ENCODE measurements around the gene KDM6A.
"Not testable (repeated sequence)": the region's sequence is repeated elsewhere in the genome, so short reads cannot be mapped to it uniquely, and the experiment has no call there.

Gene KDM6A

DNA sequence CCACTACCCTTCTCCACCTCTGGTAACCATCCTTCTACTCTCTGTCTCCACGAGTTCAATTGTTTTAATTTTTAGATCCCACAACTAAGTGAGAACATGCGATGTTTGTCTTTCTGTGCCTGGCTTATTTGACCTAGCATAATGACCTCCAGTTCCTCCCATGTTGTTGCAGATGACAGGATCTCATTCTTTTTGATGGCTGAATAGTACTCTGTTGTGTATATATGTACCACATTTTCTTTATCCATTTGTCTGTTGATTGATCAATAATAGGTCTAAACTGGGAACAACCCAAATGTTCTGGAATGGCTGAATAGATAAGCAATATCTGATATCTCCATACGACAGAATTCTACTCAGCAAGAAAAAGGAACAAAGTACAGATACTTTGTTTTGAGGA lies 260.5 kb downstream of the KDM6A start:
- no peak for DNase-seq

DNA sequence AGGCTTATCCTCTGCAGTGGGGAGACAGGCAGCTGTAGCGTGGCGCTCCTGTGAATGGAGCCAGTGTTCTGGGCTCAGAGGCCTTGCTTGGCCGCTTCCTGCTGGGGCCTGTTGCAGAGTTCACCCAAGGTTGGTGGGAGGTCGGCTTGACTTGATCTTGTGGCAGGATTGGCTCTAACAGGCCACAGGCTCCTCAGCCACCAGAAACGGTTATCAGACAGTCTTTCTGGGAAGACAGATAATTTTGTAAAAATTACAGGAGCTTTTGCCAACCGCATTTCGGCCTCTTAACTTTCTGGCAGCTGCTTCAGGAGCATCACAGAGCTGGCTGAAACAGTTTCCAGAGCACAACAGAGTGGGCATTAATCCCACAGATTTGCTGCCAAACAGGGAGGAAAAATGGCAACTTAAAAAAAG lies 261.3 kb downstream of the KDM6A start:
- no peak for DNase-seq

DNA sequence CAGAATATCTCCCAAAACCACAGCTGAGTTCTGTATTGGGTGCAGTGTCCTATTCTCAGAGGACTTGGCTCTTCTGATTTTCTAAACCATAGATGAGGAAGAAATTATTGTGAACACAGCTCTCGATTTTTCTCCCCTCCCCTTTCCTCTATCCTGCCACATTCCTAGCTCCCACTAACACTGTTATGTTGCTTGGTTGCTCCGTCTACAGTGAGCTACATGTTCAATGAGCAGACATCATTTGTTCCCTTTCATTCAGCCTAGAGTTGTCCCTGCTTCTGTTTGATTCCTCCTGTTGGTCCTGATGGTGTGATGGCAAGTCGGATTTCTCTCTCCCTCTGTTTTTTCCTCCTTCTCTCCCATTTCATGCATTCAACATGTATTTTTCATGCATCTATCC lies 261.8 kb downstream of the KDM6A start:
- no peak for DNase-seq

DNA sequence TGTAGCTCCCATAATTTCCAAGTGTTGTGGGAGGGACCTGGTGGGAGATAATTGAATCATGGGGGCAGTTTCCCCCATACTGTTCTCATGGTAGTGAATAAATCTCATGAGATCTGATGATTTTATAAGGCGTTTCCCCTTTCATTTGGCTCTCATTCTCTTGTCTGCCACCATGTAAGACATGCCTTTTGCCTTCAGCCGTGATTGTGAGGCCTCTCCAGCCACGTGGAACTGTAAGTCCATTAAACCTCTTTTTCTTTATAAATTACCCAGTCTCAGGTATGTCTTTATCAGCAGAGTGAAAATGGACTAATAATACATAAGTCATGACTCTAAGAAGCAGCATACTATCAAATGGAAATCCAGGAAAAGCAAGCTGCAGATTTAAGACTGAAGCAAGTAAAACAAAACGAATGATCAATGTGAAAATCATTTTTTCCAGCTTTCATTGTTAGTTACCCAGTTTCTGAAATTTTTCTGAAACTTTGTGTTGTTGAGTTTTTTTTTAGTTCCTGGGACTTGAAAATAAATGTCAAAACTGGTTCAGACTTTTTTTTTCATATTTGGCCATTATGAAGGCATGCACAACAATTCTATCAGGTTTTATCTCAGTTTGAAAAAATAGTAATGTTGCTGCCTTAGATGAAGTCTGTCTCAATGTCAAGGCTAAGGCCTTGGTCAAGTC lies 262.5 kb downstream of the KDM6A start:
- DNase-seq, result not testable (repeated sequence)

DNA sequence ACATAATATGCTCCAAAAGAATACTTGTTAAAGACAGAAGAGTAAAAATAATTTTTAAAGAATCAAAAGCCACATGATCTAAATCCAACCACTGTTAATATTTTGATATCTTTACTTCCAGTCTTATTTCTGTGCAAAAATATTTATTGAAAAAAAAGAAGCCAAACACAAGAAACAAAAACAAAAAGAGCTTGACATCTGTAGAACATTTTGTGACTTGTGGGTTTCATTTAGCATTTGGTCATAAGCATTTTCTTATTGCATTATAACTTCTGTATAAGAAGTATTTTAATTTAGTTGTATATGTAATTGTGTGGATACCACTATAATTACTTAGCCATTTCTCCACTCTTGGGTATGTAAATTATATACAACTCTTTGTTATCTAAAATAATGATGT lies 264.5 kb downstream of the KDM6A start:
- DNase-seq, result no peak

DNA sequence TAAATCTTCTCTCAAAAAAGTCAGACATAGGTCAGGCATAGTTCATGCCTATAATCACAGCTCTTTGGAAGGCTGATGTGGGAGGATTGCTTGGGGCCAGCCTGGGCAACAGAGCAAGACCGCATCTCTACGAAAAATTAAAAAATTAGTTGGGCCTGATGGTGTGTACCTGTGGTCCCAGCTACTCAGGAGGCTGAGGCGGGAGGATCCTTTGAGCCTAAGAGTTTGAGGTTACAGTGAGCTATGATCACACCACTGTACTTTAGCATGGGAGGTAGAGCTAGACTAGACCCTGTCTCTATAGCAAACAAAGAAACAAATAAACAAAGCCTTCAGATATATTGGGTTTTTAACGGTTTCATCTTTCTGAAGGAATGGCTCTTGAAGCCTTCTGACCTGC lies 265.5 kb downstream of the KDM6A start:
- no peak for DNase-seq

DNA sequence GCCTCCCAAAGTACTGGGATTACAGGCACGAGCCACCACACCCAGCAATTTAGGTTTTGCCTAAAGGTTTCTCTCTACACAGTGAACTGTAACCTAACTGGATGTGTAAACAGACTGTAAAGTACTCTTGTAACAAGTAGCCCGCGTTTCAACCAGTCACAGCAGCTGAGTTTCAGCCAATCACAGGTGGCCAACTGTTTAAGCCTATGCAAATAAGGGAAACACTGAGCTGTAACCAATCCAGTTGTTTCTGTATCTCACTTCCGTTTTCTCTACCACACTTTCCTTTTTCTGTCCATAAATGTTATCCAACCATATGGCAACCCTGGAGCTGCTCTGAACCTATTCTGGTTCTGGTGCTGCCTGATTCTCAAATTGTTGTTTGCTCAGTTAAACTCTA lies 267.8 kb downstream of the KDM6A start:
- no peak for DNase-seq

DNA sequence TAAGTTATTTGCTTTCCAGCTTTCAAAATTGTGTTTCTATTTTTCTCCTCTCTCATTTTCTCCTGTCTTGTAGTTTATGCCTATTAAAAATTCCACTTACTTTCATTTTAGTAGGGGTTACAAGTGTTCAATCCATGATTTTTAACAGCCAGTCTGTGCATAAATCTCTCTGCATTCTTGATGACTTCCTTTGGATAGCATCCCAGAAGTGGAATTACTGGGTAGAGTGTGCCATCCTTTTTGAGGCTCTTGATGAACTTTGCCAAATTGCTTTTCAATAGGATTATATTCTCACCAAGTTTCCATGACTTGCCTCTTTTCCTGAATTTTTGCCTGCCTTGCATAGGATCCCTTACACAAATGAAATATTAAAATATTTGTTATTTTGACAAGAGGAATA lies 269.2 kb downstream of the KDM6A start:
- DNase-seq, result no peak

DNA sequence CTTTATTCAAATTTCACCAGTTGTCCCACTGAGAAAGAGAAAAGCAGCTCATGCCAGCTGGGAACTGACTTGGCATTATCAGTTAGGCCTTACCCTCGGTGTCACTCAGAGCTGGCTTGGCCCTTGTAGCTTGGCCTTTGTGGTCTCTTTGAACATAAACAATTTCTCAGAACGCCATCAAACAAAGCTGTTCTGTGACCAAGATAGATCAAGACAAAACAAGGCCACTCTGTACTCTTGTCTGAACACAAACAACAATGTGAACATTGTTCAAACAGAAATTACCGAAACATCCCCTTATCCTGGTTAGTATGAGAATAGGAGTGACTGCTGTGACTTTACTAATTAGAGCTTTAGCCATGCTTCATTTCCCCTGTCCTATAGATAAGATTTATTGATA lies 270.5 kb downstream of the KDM6A start:
- DNase-seq, result no peak

DNA sequence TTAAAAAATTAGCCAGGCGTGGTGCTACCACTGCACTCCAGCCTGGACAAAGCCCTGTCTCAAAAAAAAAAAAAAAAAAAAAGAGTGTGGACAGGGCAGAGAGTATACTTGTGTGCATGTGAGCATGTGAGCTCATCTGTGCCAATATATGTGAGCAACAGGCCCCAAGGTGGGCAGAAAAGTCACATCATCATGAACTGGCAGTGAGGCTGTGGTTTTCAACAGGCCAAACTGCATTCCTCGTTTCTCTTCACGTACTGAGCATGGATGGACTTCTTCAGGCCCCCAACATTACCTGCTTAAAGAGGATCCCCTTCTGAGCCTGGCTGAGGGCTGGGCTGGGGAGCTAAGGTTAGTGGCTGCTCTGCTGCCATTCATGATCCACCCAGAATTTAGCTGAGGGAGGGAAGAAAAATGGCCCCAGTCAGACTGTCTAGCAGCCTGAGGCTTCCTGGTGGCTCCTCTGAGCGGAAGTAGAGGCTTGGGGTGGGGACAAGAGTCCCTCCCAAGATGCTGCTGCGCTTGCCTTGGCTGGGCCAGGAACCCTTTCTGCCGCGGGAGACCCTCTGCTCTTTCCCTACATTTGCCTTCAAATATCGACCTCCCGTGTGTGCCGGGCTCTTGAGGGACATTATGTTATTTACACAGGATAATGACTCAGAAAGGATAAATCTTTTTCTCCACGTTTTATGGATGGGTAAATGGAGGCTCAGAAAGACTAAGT lies 272.7 kb downstream of the KDM6A start:
- no peak for DNase-seq

DNA sequence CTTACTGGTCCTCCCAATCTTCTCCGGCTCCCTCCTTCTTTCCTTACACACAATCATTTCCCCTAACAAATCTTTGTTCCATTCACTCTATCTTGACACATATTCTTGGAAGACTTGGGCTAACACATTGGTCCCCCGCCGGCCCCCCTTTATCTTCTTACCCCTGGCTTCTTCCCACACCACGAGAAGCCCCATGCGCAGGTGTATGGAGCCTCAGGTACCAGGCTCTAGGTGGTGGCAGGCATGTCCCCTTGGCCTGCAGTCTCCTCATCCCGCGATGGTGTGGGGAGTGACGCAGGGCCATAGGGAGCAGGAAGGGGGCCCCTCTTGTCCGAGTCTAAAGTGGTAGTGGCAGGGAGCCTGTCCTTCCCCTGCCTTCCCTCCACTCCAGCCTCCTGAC lies 277.8 kb downstream of the KDM6A start:
- no peak for DNase-seq

DNA sequence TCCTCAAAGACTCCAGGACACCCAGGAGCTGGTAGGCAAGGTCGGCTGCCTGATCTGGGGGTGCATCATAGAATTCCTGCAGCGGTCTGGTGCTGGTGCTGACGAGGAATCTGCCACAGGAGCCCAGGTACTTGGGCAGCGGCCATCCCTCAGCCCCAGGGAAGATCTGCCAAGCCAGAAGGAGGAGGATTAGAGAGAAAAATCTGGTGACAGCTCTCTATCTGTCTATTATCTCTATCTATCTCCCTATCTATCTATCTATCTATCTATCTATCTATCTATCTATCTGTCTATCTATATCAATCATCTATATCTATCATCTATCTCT lies 281.0 kb downstream of the KDM6A start:
- no peak for DNase-seq

DNA sequence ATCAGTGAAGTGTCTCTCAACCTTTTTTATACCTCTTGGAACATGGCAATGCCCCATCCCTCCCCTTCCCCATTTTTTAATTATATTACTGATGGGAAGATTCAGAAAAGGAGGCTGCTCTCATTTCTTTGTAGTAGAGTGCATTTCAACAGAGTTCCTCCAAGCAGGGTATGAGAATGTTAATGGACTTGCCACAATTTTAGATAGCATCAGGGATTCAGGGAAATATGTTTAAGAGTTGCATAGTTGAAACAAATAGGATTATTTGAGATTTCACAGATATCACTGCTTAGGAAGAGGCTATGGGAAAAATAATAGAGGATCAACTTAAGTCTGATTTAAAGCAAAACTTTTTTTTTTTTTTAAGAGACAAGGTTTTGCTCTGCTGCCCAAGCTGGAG lies 281.5 kb downstream of the KDM6A start:
- no peak for DNase-seq

DNA sequence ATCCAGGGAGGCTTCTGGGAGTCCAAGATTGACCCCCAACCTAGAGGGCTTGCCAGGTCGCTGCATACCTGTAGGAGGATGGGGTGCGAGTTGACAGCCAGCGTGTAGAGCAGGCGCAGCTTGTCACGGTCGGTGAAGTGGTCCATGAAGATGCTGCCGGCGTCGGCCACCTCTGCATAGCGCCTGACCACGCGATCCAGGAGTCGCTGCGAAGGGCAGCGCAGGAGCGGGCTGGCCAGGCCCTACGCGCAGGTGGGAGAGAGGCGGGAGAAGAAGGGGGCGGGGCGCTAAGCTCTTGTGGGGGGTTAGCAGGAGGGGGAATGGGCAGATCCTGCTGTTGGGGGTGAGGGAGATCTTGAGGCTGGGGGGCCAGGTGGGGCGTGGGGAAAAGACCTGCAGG lies 284.7 kb downstream of the KDM6A start:
- DNase-seq, result no peak

Data from RPMI8226 (cell line).